ENCODE measurements around the gene TOE1. TPM values are rescaled to one million over a fixed set of nuclear protein-coding genes. Genes with fewer than 3 reads are reported as not detected.
"Not testable (repeated sequence)": the region's sequence is repeated elsewhere in the genome, so short reads cannot be mapped to it uniquely, and the experiment has no call there.

Gene TOE1
- total RNA-seq, 1 donor from 2014 or later = 6.1 TPM

DNA sequence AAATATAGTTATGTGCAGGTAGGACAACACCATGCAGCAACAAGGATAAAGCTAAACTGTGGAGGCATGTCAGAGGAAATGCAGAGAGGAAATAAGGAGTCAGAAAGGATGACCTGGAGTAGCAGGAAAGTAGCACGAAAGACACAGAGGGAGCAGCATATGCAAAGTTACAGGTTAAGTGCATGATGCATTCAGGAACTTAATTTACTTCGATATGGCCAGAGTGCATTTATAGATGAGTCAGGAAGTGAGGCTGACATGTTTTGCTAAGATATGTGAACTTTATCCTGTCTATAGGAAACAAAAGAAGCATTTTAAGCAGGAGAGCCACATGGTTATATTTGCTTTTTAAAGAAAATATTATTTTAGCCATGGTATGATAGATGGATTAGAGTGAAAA is 15.7 kb downstream of the TOE1 start:
- ATAC-seq = peak; percentile 57

DNA sequence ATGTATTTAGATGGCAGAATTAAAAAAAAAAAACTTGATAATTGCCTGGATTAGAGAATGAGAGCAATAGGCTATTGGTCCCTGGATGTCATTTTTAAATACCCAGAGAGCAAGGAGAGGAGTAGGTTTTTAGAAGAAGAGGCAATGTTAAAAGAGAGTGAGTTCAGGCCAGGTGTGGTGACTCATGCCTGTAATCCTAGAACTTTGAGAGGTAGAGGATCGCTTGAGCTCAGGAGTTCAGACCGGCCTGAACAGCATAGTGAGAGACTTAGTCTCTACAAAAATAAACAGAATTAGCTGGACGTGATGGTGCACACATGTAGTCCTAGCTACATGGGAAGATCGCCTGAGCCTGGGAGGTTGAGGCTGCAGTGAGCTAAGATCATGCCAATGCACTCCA is 16.2 kb downstream of the TOE1 start:
- peak; percentile 80 for ATAC-seq

DNA sequence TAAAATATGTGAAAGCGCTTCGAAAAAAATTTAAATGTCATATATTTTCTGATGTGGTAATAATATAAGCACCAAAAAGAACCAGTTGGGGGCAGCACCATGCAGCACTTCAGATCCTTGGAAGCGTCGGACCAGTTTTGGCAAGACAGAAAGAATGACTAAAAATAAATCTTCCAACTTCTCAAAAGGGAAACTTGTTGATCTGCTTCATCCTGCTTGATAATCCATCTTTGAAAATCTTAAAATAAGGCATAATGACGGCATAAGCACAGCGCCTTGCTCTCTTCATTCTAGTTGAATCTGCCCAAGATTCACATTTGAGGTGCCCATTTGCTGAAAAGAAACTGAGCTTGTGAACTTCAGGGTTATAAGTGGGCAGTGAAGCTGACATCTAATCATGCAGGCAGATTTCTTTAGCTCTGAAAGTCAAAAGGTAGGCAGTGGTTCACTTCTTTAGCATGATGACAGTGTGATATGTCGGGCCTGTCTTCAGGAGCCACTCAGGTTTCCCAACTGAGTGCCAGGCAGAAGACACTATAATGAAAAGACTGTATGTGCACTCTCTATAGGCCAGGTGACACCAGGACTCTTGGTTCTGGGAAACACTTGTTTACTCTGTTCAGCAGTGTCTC is 20.0 kb downstream of the TOE1 start:
- ATAC-seq = peak; percentile 67

DNA sequence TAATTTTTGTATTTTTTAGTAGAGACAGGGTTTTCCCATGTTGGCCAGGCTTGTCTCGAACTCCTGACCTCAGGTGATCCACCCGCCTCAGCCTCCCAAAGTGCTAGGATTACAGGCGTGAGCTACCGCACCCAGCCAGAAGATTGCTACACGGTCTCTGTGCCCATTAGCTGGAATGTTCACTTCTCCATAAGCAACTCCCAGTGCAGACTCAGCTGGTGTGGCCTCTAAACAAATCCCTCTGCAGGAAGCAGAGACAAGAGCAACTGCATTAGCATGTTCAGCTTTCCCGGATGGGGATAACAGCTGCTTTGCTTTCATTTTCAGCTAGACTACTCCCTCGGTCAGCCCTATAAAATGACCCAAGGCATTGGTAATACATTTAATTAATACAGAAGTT is 21.0 kb downstream of the TOE1 start:
- ATAC-seq = peak; percentile 80

DNA sequence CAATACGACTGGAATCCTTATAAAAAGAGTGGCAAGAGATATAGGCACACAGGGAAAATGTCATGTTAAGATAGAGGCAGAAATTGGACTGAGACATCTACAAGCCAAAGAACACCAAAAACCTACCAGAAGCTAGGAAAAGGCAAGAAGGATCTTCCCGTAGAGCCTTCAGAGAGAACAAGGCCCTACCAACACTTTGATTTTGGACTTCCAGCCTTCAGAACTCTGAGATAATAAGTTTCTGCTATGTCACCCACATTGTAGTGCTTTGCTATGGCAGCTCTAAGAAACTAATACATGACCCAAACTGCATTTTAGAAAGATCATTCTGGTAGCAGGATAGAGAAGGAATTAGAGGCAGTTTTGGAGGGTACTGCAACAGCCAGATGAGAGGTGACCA is 24.3 kb downstream of the TOE1 start:
- ATAC-seq = no peak

DNA sequence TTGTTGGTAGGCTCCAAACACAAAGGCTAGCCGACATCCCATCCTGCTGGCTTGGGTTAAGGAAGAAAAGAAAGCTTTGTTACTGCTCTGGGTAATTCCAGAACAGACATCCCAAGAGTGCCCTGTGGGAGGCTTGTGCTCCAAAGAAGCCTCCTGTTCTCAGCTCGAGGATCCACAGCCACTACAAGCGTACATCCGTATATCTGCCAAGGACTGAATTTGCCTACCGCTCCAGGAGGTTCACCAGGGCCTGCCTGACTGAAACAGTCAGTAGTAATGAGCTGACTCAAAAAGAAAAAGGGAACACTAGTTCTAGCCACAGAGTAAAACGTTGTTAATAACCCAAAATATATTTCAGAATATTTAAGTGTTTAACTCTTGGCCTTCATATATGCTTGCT is 25.1 kb downstream of the TOE1 start:
- ATAC-seq = no peak

DNA sequence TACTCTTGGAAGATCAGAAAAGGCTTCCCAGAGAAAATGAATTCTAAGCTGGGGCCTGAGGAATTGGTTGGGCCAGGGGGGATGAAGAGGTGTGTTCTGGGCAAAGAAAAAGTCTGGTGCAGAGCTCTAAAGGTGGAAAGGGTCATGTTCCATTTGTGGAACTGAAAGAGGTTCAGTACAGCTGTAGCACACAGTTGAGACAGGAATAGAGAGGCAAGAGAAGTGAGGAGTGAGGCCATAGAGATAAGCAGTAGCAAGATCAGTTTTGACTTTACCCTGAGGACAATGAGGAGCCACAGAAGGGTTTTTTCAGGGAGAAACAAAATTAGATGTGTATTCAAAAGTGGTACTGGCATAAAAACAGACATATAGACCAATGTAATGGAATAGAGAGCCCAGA is 30.6 kb downstream of the TOE1 start:
- no peak for ATAC-seq

DNA sequence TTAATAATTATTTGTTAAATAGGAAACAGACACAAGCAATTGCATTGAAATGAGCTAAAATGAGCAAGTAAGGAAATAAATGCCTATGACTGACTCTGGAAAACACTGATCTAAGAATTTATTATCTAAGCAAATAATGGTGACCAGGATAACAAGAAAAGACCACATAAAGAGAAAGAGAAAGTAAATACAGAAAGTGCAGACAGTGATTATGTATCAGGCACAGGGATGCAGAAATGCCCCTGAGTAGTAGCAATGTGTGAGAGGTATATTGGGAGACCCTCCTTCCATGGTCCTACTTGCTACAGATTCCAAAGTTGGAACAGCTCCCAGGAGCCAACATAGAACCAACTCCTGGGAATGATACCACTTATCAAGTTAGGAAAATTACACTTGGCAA is 33.6 kb downstream of the TOE1 start:
- no peak for ATAC-seq

DNA sequence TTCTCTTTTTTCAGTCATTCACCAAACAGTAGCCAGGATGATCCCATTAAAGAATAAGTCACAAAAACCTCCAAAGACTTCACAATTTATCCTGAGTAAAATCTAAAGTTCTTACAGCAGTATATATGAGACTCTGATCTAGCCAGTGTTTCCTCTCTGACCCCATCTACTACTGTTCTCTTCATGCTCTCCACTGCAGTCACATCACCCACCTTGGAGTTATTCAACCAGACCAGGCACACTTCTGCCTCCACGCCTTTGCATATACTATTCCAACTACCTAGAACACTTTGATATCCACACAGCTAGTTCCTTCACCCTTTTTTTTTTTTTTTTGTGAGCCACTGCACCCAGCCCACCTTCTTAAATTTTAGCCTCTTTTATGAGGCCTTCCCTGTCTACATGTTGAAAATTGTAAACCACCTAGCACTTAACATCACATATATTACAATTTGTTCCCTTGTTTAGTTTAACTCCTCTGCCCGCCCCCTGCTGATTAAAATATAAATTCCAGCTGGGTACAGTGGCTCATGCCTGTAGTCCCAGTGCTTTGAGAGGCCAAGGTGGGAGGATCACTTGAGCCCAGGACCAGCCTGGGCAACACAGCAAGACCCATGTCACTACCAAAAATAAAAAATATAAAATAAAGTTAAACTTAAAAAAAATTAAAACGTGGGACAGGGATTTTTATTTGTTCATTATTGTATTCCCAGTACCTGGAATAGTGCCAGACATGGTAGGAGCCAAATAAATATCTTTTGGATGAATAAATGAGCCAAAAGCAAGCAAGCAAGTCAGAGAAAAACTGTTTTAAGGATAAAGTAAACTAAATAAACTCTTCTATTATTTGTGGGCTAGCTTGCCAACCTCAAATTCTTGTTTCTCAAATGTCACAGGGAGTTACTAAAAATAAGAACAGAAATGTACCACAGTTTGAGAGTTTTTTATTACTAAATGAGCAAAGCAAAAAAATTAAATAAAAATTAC is 35.4 kb downstream of the TOE1 start:
- ATAC-seq = no peak

DNA sequence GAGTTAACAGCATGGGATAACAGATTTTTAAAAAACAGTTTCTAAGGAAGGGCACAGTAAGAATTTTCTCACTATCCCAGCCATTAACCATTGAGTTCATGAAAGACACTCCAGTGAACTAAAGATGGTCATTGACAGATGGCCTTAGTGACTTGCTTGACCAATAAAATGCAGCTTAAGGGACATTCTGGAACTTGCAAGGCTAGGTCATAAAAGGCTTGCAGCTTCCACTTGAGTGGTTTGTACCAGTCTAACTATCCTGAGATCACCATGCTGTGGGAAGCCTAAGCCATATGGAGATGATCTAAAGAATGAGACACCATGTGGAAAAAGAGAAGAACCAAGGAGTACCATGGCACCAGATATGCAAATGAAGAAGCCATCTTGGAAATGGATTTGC is 38.2 kb downstream of the TOE1 start:
- no peak for ATAC-seq

DNA sequence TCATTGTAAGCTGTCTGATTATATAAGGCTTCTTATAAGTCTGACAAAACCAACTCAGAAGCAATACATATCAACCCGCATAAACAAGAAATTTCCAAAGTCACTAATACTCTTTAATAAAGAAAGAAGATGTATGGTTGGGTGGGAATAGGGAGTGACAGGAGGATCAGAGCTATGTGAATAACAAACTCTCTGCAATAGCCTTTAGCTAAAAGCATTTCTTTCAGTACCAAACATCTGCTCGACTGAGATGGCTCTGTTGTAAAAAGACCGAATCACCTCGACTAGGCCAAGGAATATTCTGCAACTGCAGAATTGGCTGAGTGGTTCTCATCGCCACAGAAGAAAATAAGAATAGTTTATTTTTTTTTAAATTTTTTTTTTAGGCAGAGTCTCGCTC is 39.6 kb downstream of the TOE1 start:
- ATAC-seq = no peak

DNA sequence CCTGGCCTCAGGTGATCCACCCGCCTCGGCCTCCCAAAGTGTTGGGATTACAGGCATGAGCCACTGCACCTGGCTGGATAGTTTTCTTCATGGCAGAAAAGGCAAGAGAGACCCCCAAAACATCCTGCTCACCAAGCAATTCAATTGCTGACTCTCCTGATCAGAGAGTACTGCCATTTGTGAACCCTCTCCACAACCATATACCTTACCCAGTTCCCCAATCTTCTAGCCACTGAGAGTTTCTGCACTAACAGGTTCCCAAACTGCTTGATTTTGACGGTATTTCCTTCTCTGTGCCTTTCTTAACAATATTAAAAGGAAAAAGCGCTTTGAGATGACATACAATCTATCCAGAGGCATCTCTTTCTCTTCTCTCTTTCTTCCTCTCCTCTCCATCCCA is 40.2 kb downstream of the TOE1 start:
- no peak for ATAC-seq

DNA sequence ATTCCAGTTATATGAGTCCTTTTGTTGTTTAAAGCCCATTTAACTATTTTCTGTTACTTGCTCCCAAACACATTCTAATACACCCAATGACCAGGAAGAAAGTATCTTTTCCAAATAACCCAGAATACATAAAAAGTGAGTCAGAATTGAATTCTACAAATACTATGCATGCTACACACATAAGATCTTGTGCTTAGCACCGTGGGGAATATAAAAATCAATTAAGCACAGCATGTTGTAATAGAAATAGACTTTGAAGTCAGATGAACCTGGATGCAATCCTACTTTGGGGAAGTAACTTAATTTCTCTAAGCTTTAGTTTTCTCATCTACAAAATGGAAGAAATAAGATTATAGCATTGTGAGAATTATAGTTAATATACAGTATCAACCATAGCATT is 40.8 kb downstream of the TOE1 start:
- no peak for ATAC-seq

DNA sequence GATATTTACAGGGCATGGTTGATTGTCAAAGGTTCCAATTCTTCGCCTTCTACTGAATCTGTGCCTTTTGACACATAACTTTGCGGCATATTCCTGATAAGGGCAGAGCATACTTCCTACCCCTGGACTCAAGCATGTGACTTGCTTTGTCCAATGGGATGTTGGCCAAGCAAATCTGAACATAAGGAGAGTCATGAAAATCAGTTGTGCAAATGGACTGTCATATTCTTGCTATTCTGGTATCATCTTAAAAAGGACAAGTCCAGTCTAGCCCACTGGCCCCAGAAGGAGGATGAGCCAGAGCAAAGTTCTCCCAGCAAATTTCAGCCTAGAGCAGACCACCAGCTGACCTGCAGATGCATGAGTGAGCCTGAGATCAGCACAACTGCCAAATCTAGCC is 41.3 kb downstream of the TOE1 start:
- no peak for ATAC-seq

DNA sequence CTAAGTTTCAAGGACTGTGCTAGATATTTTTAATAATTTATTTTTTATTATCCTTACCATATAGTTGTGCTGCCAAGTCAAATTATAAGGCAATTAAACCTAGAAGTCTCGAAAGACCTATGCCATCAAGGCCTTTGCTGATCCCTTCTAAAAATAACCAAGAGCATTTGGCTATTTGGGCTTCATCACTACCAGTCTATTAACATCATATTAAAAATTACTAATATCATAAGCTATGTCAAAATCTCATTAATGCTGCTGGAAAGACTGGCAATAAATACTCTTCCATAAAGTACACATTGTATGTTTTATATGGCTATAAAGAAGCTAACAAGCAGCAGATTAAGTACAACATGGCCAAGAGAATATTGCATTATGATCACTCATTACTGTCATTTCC is 43.2 kb downstream of the TOE1 start:
- no peak for ATAC-seq

DNA sequence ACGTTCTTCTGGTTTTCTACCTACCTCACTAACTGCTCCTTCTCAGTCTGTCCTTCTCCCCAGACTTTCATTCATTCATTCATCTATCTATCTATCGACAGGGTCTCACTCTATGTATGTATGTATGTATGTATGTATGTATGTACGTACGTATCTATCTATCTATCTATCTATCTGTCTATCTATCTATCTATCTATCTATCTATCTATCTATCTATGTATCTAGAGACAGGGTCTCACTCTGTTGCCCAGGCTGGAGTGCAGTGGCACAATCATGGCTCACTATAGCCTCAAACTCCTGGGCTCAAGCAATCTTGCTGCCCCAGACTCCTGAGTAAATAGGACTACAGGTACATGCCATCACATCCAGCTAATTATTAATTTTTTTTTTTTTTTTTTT is 44.2 kb downstream of the TOE1 start:
- not testable (repeated sequence) for ATAC-seq

DNA sequence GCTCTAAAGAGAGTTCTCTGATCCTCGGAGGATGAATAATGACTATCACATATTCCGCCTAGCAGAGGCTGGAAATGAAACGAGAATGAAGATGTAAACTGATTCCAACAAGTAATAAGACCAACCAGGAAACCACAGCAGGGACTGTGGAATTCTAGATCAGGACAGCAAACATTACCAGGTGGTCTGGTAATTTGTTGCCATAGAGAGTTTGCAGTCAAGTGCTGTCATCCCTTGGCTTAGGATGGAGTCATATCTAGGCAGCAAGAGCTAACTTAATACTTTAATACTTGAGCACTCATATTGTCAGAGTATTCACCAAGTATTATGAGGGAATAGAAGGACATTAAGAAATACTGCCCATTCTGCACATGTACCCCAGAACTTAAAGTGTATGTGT is 45.3 kb downstream of the TOE1 start:
- ATAC-seq = no peak

DNA sequence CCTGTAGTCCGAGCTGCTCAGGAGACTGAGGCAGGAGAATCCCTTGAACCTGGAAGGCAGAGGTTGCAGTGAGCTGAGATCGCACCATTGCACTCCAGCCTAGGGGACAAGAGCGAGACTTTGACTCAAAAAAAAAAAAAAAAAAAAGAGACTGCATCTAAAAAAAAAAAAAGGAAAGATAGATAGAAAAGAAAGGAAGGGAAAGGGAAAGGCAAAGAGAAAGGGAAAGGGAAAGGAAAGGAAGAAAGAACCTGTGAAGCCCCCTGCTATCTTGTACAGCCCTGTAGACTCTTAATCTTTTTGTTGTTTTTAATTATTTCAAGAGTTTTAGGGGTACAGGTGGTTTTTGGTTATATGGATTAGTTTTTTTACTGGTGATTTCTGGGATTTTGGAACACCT is 46.2 kb downstream of the TOE1 start:
- ATAC-seq = no peak

Other genes starting within 250 kb of the TOE1 start
- 0.56 TPM for gene ZSWIM5, start 133.6 kb upstream of the TOE1 start, total RNA-seq
- gene HPDL, start 13.3 kb upstream of the TOE1 start, total RNA-seq = 1.6 TPM
- gene MUTYH, start 270 bp downstream of the TOE1 start, total RNA-seq = 10.8 TPM
- 5.2 TPM for gene TESK2, start 151.0 kb downstream of the TOE1 start, total RNA-seq
- 0.88 TPM for gene CCDC163, start 159.9 kb downstream of the TOE1 start, total RNA-seq
- 4.3 TPM for gene MMACHC, start 160.1 kb downstream of the TOE1 start, total RNA-seq
- 794 TPM for gene PRDX1, start 181.7 kb downstream of the TOE1 start, total RNA-seq
- 223 TPM for gene AKR1A1, start 210.7 kb downstream of the TOE1 start, total RNA-seq
- 49.9 TPM for gene NASP, start 243.9 kb downstream of the TOE1 start, total RNA-seq